Endometrial microvascular endothelial cells (primary cell): ENCODE data around the gene KIF4B. TPM values are rescaled to one million over a fixed set of nuclear protein-coding genes. Genes with fewer than 3 reads are reported as not detected.
"Not testable (repeated sequence)": the region's sequence is repeated elsewhere in the genome, so short reads cannot be mapped to it uniquely, and the experiment has no call there.

ENCODE experiments used
- in situ Hi-C: cut with HindIII; loops from 2 replicates; pipeline ENCODE4 v1.10.0; 2017; ENCODE audit warnings: low sequenced_read_pairs, low pct_unique_long_range_greater_than_20kb; ENCODE audit errors: inconsistent ontology term
- total RNA-seq: library from RNA; depleted of rRNA; stranded (reverse); fragments of >200 nt; gene quantifications from one replicate; pipeline ENCODE4 v1.2.3, GENCODE V29; 2015; ENCODE audit errors: inconsistent ontology term

The KIF4B gene
- 0.37 TPM for total RNA-seq

- in situ Hi-C loops, result no loop called here
Observed at GRCh38 chr5:155013526-155013925, at the start of gene KIF4B. Gene KIF4B, plus strand, starts transcription at chr5:155013755. Its CDS starts 105 bp downstream, at chr5:155013860.

- in situ Hi-C loops, result no loop called here
Observed at GRCh38 chr5:154966081-154966841, 47.3 kb upstream of the KIF4B start.

- in situ Hi-C loops, result no loop called here
Observed at GRCh38 chr5:154966874-154967273, 46.7 kb upstream of the KIF4B start.

- in situ Hi-C loops, result no loop called here
Observed at GRCh38 chr5:154967421-154968024, 46.0 kb upstream of the KIF4B start.

GRCh38 chr5:154968953-154969352, 44.6 kb upstream of the KIF4B start:
- in situ Hi-C loops, result no loop called here

- in situ Hi-C loops, result no loop called here
Observed at GRCh38 chr5:154970759-154971158, 42.8 kb upstream of the KIF4B start.

GRCh38 chr5:154971501-154971900, 42.1 kb upstream of the KIF4B start:
- in situ Hi-C loops, result no loop called here

- in situ Hi-C loops, result no loop called here
Observed at GRCh38 chr5:154972476-154973080, 41.0 kb upstream of the KIF4B start.

- in situ Hi-C loops, result not testable (repeated sequence)
Observed at GRCh38 chr5:154976082-154976481, 37.5 kb upstream of the KIF4B start.

- in situ Hi-C loops, result no loop called here
Observed at GRCh38 chr5:154977409-154977808, 36.1 kb upstream of the KIF4B start.

GRCh38 chr5:154978294-154978693, 35.3 kb upstream of the KIF4B start:
- in situ Hi-C loops, result not testable (repeated sequence)

- in situ Hi-C loops, result no loop called here
Observed at GRCh38 chr5:154984946-154985516, 28.5 kb upstream of the KIF4B start.

GRCh38 chr5:154986151-154986550, 27.4 kb upstream of the KIF4B start:
- in situ Hi-C loops, result no loop called here

GRCh38 chr5:154989626-154990025, 23.9 kb upstream of the KIF4B start:
- in situ Hi-C loops, result no loop called here

- in situ Hi-C loops, result no loop called here
Observed at GRCh38 chr5:154993461-154993860, 20.1 kb upstream of the KIF4B start.

GRCh38 chr5:154995679-154996078, 17.9 kb upstream of the KIF4B start:
- in situ Hi-C loops, result no loop called here

GRCh38 chr5:154997746-154998145, 15.8 kb upstream of the KIF4B start:
- in situ Hi-C loops, result no loop called here

GRCh38 chr5:154999865-155000264, 13.7 kb upstream of the KIF4B start:
- in situ Hi-C loops, result no loop called here

- in situ Hi-C loops, result no loop called here
Observed at GRCh38 chr5:155001523-155001922, 12.0 kb upstream of the KIF4B start.

GRCh38 chr5:155002722-155003121, 10.8 kb upstream of the KIF4B start:
- in situ Hi-C loops, result not testable (repeated sequence)
